Sigmoid colon (tissue), 3 donors: ENCODE results near the gene TSPAN9.

Experiments
- POLR2A ChIP-seq, 2 donors: fragments of 450-650 bp; IDR thresholded peaks; one replicate each; pipeline ENCODE4 v1.6.1; 2016; ENCODE audit warnings: antibody characterized with exemption in 2 of 2, mild to moderate bottlenecking in 2 of 2, moderate library complexity in 2 of 2
- TF ChIP-seq, protein P1 (sequence below), 4 experiments: fragments of 450-650 bp in 3 of 4; fragments of 200-600 bp in 1 of 4; IDR thresholded peaks; one replicate each; pipeline ENCODE4 v1.5.1; 2016 to 2019; ENCODE audit warnings: antibody characterized with exemption in 4 of 4, mild to moderate bottlenecking in 3 of 4, moderate library complexity in 2 of 4

DNA sequence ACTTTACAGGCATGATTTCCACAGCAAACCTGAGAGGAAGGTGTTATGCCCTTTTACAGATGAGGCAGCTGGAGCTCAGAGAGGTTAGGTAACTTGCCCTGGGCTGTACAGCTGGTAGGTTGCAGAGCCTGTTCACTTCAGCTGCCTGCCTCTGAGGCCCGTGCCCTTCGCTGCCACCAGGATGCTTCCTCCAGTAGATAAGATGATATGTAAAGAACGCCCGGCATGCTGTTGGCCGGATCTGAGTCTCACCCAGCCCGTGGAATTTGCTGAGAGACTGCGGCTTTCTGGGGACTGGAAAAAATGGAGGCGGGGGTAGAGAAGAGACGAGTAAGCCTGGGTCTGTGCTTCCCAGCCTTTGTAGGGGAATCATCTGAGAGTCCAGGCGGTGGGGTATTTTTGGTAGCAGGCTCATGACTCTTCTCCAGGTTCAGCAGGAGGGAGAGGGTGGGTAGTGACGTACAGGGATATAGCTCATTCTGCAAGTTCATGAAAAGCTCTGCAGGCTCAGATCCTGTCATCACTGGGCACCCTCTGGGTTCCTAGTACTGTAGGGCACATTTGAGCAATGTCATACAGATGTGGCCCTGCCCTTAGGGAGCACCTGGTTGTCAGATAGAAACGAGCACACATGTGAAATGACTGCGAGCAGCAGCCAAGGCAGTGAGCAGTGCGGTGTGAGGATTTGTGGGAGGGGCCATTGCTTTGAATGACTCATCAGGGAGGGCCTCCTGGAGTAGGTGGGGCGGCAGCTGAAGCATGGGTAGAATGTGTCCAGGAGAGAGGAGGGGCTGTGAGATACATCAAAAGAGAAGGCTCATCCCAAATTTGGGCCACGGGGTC, 159.4 kb downstream of the TSPAN9 start:
- TF ChIP-seq, protein P1, sequence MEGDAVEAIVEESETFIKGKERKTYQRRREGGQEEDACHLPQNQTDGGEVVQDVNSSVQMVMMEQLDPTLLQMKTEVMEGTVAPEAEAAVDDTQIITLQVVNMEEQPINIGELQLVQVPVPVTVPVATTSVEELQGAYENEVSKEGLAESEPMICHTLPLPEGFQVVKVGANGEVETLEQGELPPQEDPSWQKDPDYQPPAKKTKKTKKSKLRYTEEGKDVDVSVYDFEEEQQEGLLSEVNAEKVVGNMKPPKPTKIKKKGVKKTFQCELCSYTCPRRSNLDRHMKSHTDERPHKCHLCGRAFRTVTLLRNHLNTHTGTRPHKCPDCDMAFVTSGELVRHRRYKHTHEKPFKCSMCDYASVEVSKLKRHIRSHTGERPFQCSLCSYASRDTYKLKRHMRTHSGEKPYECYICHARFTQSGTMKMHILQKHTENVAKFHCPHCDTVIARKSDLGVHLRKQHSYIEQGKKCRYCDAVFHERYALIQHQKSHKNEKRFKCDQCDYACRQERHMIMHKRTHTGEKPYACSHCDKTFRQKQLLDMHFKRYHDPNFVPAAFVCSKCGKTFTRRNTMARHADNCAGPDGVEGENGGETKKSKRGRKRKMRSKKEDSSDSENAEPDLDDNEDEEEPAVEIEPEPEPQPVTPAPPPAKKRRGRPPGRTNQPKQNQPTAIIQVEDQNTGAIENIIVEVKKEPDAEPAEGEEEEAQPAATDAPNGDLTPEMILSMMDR (IDR thresholded peaks at IDR 0.05), result no peak
- no peak for TF ChIP-seq POLR2A (IDR thresholded peaks at IDR 0.05)
